Measurements from ENCODE around the gene ATP6V0A1. TPM values are rescaled to one million over a fixed set of nuclear protein-coding genes. Genes with fewer than 3 reads are reported as not detected.
"Not testable (repeated sequence)": the region's sequence is repeated elsewhere in the genome, so short reads cannot be mapped to it uniquely, and the experiment has no call there.

ATP6V0A1 gene
- total RNA-seq, 1 experiment from 2014 or later, result 112 TPM

GRCh38 chr17:42548070-42548837, 89.6 kb downstream of the ATP6V0A1 start:
- in situ Hi-C loops (cut with HindIII; ENCODE audit: low sequenced_read_pairs), result no loop called here
- DNase-seq (ENCODE audit: low spot score), result peak; percentile 69

DNA sequence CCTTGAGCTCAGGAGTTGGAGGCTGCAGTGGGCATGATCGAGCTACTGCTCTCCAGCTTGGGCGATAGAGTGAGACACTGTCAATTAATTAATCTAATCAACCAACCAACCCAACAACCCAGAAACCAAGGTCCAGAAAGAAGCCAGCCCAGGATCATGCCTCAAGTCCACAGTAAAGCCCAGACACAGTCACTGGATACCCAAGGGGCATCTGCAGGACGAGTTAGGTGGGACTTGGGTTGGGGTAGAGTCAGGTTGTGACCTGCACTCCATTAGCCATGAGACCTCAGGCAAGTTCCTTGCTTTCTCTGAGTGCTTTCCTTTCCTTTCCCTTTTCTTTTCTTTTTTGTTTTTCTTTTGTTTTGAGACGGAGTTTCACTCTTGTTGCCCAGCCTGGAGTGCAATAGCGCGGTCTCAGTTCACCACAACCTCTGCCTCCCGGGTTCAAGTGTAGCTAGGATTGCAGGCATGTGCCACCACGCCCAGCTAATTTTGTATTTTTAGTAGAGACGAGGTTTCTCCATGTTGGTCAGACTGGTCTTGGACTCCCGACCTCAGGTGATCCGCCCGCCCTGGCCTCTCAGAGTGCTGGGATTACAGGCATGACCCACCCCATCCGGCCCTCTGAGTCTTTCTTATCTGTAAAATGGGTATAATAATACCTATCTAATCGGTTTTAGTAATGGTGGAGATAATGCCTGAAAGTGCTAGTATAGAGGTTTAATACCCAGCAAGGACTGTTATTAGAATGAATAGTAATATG, 90.5 kb downstream of the ATP6V0A1 start:
- in situ Hi-C loops (cut with HindIII; ENCODE audit: low sequenced_read_pairs), result no loop called here
- DNase-seq (ENCODE audit: low spot score), result no peak

GRCh38 chr17:42552736-42553135, 94.1 kb downstream of the ATP6V0A1 start, which contains the start of gene HSD17B1:
HSD17B1 (plus strand) TSS chr17:42552923; CDS start chr17:42552934, 11 bp downstream.
- in situ Hi-C loops (cut with HindIII; ENCODE audit: low sequenced_read_pairs); DNase-seq (ENCODE audit: low spot score): not testable (repeated sequence)

- DNase-seq (ENCODE audit: low spot score), result no peak
- in situ Hi-C loops (cut with HindIII; ENCODE audit: low sequenced_read_pairs), result no loop called here
Observed at GRCh38 chr17:42553161-42553818, 94.6 kb downstream of the ATP6V0A1 start.

GRCh38 chr17:42553866-42554249, 95.2 kb downstream of the ATP6V0A1 start:
- in situ Hi-C loops (cut with HindIII; ENCODE audit: low sequenced_read_pairs), result no loop called here
- no peak for DNase-seq (ENCODE audit: low spot score)

- in situ Hi-C loops (cut with HindIII; ENCODE audit: low sequenced_read_pairs), result no loop called here
- peak; percentile 88 for DNase-seq (ENCODE audit: low spot score)
Observed at GRCh38 chr17:42554250-42555121, 95.8 kb downstream of the ATP6V0A1 start.

DNA sequence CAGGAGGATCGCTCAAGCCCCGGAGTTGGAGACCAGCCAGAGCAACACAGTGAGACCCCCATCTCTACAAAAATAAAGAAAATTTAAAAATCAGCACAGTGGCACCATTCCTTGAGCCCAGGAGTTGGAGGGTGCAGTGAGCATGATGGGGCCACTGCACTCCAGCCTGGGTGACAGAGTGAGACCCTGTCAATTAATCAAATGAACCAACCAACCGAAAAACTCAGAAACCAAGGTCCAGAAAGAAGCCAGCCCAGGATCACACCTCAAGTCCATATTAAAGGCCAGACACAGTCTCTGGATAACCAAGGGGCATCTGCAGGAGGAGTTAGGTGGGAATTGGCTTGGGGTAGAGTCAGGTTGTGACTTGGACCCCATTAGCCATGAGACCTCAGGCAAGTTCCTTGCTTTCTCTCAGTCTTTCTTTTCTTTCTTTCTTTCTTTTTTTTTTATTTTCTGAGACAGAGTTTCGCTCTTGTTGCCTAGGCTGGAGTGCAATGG, 96.5 kb downstream of the ATP6V0A1 start:
- no peak for DNase-seq (ENCODE audit: low spot score)
- in situ Hi-C loops (cut with HindIII; ENCODE audit: low sequenced_read_pairs), result no loop called here

DNA sequence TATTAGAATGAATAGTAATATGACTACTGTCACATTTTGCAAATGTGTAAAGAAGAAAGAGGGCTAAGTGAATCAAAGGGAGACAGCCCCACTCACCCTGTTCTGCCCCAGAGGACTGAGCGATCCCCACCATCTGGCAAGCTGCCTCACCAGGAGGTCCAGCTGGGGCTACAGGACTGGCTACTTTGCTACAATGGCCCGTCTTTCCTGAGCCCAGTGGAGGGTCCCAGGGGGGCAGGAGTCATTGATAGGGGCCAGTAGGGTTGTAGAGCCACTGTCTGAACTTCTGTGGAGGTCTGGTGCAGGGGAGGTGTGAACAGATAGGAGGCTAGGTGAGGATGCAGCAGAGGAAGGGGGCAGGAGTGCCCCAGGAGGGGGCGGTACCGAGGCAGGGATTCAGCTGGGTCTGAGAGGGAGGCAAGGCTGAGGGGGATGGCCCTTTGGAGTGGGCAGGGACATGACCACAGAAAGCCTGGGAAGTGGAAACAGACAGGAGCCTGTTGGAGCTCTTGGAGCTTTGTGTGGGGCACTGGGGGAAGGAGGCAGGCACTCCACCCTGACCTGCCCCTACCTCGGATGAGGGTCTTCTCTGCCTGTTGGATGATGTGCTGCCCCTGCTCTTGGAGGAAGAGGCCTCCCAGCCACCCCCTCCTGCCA, 97.4 kb downstream of the ATP6V0A1 start:
- in situ Hi-C loops (cut with HindIII; ENCODE audit: low sequenced_read_pairs); DNase-seq (ENCODE audit: low spot score): not testable (repeated sequence)

GRCh38 chr17:42559075-42559474, 100.4 kb downstream of the ATP6V0A1 start:
- DNase-seq (ENCODE audit: low spot score), result no peak
- in situ Hi-C loops (cut with HindIII; ENCODE audit: low sequenced_read_pairs), result no loop called here

GRCh38 chr17:42560246-42560645, 101.6 kb downstream of the ATP6V0A1 start:
- no peak for DNase-seq (ENCODE audit: low spot score)
- in situ Hi-C loops (cut with HindIII; ENCODE audit: low sequenced_read_pairs), result no loop called here

GRCh38 chr17:42561897-42562387, 103.3 kb downstream of the ATP6V0A1 start, which contains the start of gene COASY:
COASY (plus strand) TSS chr17:42562148; CDS start chr17:42562623, 475 bp downstream.
- peak; percentile 96 for DNase-seq (ENCODE audit: low spot score)
- in situ Hi-C loops (cut with HindIII; ENCODE audit: low sequenced_read_pairs), result no loop called here

DNA sequence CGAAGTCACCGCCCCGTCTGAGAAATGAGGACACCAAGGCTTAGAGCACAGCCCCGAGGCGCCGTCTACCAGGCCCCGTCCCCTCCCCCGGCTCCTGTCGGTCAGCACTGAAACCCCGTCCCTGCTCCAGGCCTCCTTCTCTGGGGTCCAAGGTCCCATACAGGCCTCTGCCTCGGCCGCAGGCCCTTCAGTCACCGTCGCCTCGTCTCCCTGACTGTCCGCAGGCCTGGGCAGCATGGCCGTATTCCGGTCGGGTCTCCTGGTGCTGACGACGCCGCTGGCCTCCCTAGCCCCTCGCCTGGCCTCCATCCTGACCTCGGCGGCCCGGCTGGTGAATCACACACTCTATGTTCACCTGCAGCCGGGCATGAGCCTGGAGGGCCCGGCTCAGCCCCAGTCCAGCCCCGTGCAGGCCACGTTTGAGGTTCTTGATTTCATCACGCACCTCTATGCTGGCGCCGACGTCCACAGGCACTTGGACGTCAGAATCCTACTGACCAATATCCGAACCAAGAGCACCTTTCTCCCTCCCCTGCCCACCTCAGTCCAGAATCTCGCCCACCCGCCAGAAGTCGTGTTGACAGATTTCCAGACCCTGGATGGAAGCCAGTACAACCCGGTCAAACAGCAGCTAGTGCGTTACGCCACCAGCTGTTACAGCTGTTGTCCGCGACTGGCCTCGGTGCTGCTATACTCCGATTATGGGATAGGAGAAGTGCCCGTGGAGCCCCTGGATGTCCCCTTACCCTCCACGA, 103.9 kb downstream of the ATP6V0A1 start:
- in situ Hi-C loops (cut with HindIII; ENCODE audit: low sequenced_read_pairs), result no loop called here

DNA sequence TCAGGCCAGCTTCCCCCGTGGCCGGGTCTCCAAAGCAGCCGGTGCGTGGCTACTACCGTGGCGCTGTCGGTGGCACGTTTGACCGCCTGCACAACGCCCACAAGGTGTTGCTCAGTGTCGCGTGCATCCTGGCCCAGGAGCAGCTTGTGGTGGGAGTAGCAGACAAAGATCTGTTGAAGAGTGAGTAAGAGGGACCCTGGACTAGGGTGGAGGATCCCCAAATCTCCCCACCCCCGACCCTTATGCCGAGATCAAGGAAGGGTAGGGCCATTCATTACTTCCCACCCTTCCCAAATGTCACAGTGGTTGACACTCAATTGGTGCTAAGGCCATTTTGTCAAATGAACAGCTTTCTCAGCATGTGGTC, 104.4 kb downstream of the ATP6V0A1 start:
- in situ Hi-C loops (cut with HindIII; ENCODE audit: low sequenced_read_pairs), result no loop called here
- DNase-seq (ENCODE audit: low spot score), result no peak

More for the DNA sequence above, 103.9 kb downstream of the ATP6V0A1 start:
- no peak for DNase-seq (ENCODE audit: low spot score)

- no peak for DNase-seq (ENCODE audit: low spot score)
- in situ Hi-C loops (cut with HindIII; ENCODE audit: low sequenced_read_pairs), result no loop called here
Observed at GRCh38 chr17:42563543-42563942, 104.9 kb downstream of the ATP6V0A1 start.

DNA sequence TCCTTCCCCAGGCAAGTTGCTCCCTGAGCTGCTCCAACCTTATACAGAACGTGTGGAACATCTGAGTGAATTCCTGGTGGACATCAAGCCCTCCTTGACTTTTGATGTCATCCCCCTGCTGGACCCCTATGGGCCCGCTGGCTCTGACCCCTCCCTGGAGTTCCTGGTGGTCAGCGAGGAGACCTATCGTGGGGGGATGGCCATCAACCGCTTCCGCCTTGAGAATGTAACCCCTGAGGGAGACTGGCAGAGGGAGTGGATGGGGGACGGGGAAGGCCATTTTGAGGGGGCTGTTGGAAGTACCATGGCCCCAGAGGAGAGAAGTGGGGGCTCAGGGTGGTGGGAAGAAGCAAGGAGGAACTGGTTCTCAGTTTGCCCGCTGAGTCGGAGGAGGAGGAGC, 105.3 kb downstream of the ATP6V0A1 start:
- in situ Hi-C loops (cut with HindIII; ENCODE audit: low sequenced_read_pairs), result no loop called here
- DNase-seq (ENCODE audit: low spot score), result no peak

GRCh38 chr17:42564815-42565522, 106.3 kb downstream of the ATP6V0A1 start:
- DNase-seq (ENCODE audit: low spot score), result no peak
- in situ Hi-C loops (cut with HindIII; ENCODE audit: low sequenced_read_pairs), result no loop called here

Data from G401 (cell line).